K562 (cell line): ENCODE measurements around the gene VPS35L. TPM values are rescaled to one million over a fixed set of nuclear protein-coding genes. Genes with fewer than 3 reads are reported as not detected.

ENCODE experiments used
- ARID4B ChIP-seq: sonication (generic); formaldehyde crosslinking; IDR thresholded peaks from 2 replicates; pipeline ENCODE4 v1.8.0; 2022; ENCODE audit warnings: mild to moderate bottlenecking, missing genetic modification reagents
- ATF3 ChIP-seq, 2 experiments: fragments of 450-650 bp in 1 of 2; sonication (generic) in 1 of 2; formaldehyde crosslinking in 1 of 2; IDR thresholded peaks in 1 of 2; conservative IDR thresholded peaks in 1 of 2; 2 replicates each; pipeline versions ENCODE4 v1.6.1 to v1.8.1; 2016 to 2023; ENCODE audit warnings: mild to moderate bottlenecking in 2 of 2, moderate library complexity in 2 of 2, inconsistent platforms in 1 of 2, missing genetic modification reagents in 1 of 2
- CREB1 ChIP-seq, 2 experiments: sonication (generic) in 1 of 2; formaldehyde crosslinking in 1 of 2; IDR thresholded peaks; 2 replicates each; pipeline versions ENCODE4 v1.6.1 to v1.8.0; 2012 to 2022; ENCODE audit warnings: inconsistent platforms in 1 of 2, mild to moderate bottlenecking in 1 of 2, missing genetic modification reagents in 1 of 2, moderate library complexity in 1 of 2
- DPF2 ChIP-seq: fragments of 450-650 bp; IDR thresholded peaks from 2 replicates; pipeline ENCODE4 v1.6.1; 2016
- EP300 ChIP-seq: IDR thresholded peaks from 2 replicates; pipeline ENCODE4 v1.6.1; 2012; ENCODE audit warnings: low read length, improper control_type of control experiment
- EWSR1 ChIP-seq: fragments of 450-650 bp; IDR thresholded peaks from 2 replicates; pipeline ENCODE4 v1.6.1; 2018; ENCODE audit warnings: borderline replicate concordance, mild to moderate bottlenecking, low read depth, moderate library complexity; ENCODE audit not compliant: partially characterized antibody
- ILF3 ChIP-seq: fragments of 450-650 bp; IDR thresholded peaks from 2 replicates; pipeline ENCODE4 v1.6.1; 2018; ENCODE audit warnings: antibody characterized with exemption, mild to moderate bottlenecking, moderate library complexity, borderline replicate concordance
- MAFG ChIP-seq: fragments of 450-650 bp; conservative IDR thresholded peaks from 2 replicates; pipeline ENCODE4 v1.6.1; 2016; ENCODE audit warnings: missing genetic modification characterization, missing compliant biosample characterization
- MAFK ChIP-seq: IDR thresholded peaks from 2 replicates; pipeline ENCODE4 v1.6.1; 2011; ENCODE audit warnings: low read length, improper control_type of control experiment
- NFYB ChIP-seq: IDR thresholded peaks from 2 replicates; pipeline ENCODE4 v1.6.1; 2011; ENCODE audit warnings: mild to moderate bottlenecking, moderate library complexity; ENCODE audit not compliant: insufficient read length; ENCODE audit errors: extremely low read depth
- PHB ChIP-seq: fragments of 250-450 bp; sonication (Bioruptor Pico); IDR thresholded peaks from 2 replicates; pipeline ENCODE4 v1.5.0; 2021
- U2AF2 ChIP-seq: fragments of 200-400 bp; formaldehyde crosslinking; optimal IDR thresholded peaks from 2 replicates; pipeline ENCODE3; 2017; ENCODE audit warnings: low read depth, mild to moderate bottlenecking, low read length
- ZNF316 ChIP-seq: fragments of 450-650 bp; IDR thresholded peaks from 2 replicates; pipeline ENCODE4 v1.6.1; 2016
- polyA plus RNA-seq, 8 experiments: library from polyadenylated mRNA; depleted of rRNA in 4 of 8; stranded (reverse) in 5 of 8; unstranded in 3 of 8; fragments of >200 nt; fragmentation: Nextera tagmentation in 2 of 8; fragmentation: Illumina TruSeq in 1 of 8; extraction: Ambion mirVana in 2 of 8; extraction: Trizol in 1 of 8; gene quantifications; 2 replicates each; pipeline versions ENCODE4 v1.2.1 to v1.2.3, GENCODE V29; 2011 to 2014; ENCODE audit warnings: inconsistent platforms in 1 of 8, missing spikeins in 1 of 8
- total RNA-seq, 7 experiments: library from RNA; depleted of rRNA in 6 of 7; stranded (reverse); fragments of >200 nt in 6 of 7; fragmentation: Illumina TruSeq in 2 of 7; extraction: Trizol in 2 of 7; gene quantifications; 2 replicates each; pipeline versions ENCODE4 v1.2.1 to v1.2.3, GENCODE V29; 2011 to 2021; ENCODE audit warnings: low replicate concordance in 1 of 7

Gene VPS35L
- total and polyA plus RNA-seq, 9 of the 15 experiments (the other 6 are each of a cell fraction or from before 2014, with no cell fraction given): 10.2 to 30.4 (median 20.1) TPM

GRCh38 chr16:19609359-19609758 is 53.9 kb downstream of the VPS35L start (continued):
- TF ChIP-seq ATF3 (IDR thresholded peaks at IDR 0.05) (peak; percentile 68), ATF3 (CRISPR knock-in tag; conservative IDR thresholded peaks at IDR 0.05) (no peak), DPF2 (peak; percentile 51; the same call in 1 of the 2 replicates), MAFG (tag) (peak; percentile 95), ZNF316 (peak; percentile 92), ARID4B (CRISPR knock-in tag) (no peak), CREB1 (IDR thresholded peaks at IDR 0.05) (peak; percentile 74), CREB1 (CRISPR knock-in tag; IDR thresholded peaks at IDR 0.05) (no peak; the same call in 1 of the 2 replicates), ILF3 (no peak), EWSR1 (no peak), U2AF2 (no peak), NFYB (peak; percentile 12), EP300 (0 out of 2 replicates have a peak, but pooled peaks have one; percentile 12), PHB (CRISPR knock-in tag) (no peak), MAFK (peak; percentile 84; the same call in 1 of the 2 replicates)
